ENCODE data around the gene ALDH1B1. TPM values are rescaled to one million over a fixed set of nuclear protein-coding genes. Genes with fewer than 3 reads are reported as not detected.
A peak's percentile ranks its signal among the peaks of the same experiment; 100 is the strongest.

The ALDH1B1 gene
- total RNA-seq, 4 donors from 2014 or later, result 1.6 to 23.7 (median 7.7) TPM

GRCh38 chr9:38428062-38428461, 35.6 kb downstream of the ALDH1B1 start:
- Histone ChIP-seq H3K4me3 (no peak overlapping the region), H3K27me3 (peaks cover 0 to 49% (median 2%) of the 10 kb centered on the region in 4 donors), H3K9me3 (no peaks in the 10 kb centered on the region), H3K4me1 (peaks cover 0 to 16% (median 0%) of the 10 kb centered on the region in 3 donors), H3K36me3 (no peaks in the 10 kb centered on the region), H3K27ac (no peak overlapping the region)
- TF ChIP-seq POLR2A (IDR thresholded peaks at IDR 0.05) (no peak), CTCF (IDR thresholded peaks at IDR 0.05) (no peak)
- DNase-seq, result no peak
- intact Hi-C loops (cut with DNase I), result no loop called here
- WGBS, 2 donors, result 78 to 100% methylated on average over 1 of the region's 1 CpG

- no peak for DNase-seq
- no peak overlapping the region for H3K27ac ChIP-seq
- TF ChIP-seq POLR2A (IDR thresholded peaks at IDR 0.05) (no peak), CTCF (IDR thresholded peaks at IDR 0.05) (no peak)
- no peak overlapping the region for H3K4me3 ChIP-seq
- no peaks in the 10 kb centered on the region for H3K9me3 ChIP-seq
- H3K4me1 ChIP-seq, result no peaks in the 10 kb centered on the region
- no peaks in the 10 kb centered on the region for H3K36me3 ChIP-seq
- intact Hi-C loops (cut with DNase I), result no loop called here
- peaks cover 0 to 18% (median 0%) of the 10 kb centered on the region in 4 donors for H3K27me3 ChIP-seq
- WGBS, 2 donors, result 72 to 86% methylated on average over 2 to 4 of the region's 4 CpGs
Measured at GRCh38 chr9:38431116-38431515, 38.6 kb downstream of the ALDH1B1 start.

GRCh38 chr9:38432922-38433510, 40.5 kb downstream of the ALDH1B1 start:
- H3K27me3 ChIP-seq, result no peaks in the 10 kb centered on the region
- 23 to 30% methylated on average over 3 of the region's 3 CpGs for WGBS, 2 donors
- H3K27ac ChIP-seq, result no peak overlapping the region
- intact Hi-C loops (cut with DNase I), result no loop called here
- no peak for TF ChIP-seq POLR2A (IDR thresholded peaks at IDR 0.05)
- peak; percentile 24 to 70 (median 62) for TF ChIP-seq CTCF (IDR thresholded peaks at IDR 0.05)
- DNase-seq, result no peak
- no peak overlapping the region for H3K4me3 ChIP-seq
- no peaks in the 10 kb centered on the region for H3K9me3 ChIP-seq
- H3K36me3 ChIP-seq, result no peaks in the 10 kb centered on the region
- peaks cover 0 to 9% (median 0%) of the 10 kb centered on the region in 3 donors for H3K4me1 ChIP-seq

GRCh38 chr9:38434365-38434764, 41.9 kb downstream of the ALDH1B1 start:
- Histone ChIP-seq H3K36me3 (no peaks in the 10 kb centered on the region), H3K4me1 (peaks cover 0 to 9% (median 0%) of the 10 kb centered on the region in 3 donors), H3K9me3 (no peaks in the 10 kb centered on the region), H3K27me3 (peaks cover 0 to 5% (median 0%) of the 10 kb centered on the region in 4 donors), H3K27ac (no peak overlapping the region), H3K4me3 (no peak overlapping the region)
- intact Hi-C loops (cut with DNase I), result no loop called here
- no peak for DNase-seq
- WGBS, 2 donors, result 49 to 66% methylated on average over 3 of the region's 3 CpGs
- TF ChIP-seq CTCF (IDR thresholded peaks at IDR 0.05) (no peak), POLR2A (IDR thresholded peaks at IDR 0.05) (no peak)

- peaks cover 0 to 9% (median 0%) of the 10 kb centered on the region in 3 donors for H3K4me1 ChIP-seq
- 82 to 89% methylated on average over 3 of the region's 3 CpGs for WGBS, 2 donors
- H3K36me3 ChIP-seq, result no peaks in the 10 kb centered on the region
- no peak overlapping the region for H3K4me3 ChIP-seq
- H3K27me3 ChIP-seq, result peaks cover 0 to 8% (median 0%) of the 10 kb centered on the region in 4 donors
- DNase-seq, result no peak
- H3K27ac ChIP-seq, result no peak overlapping the region
- intact Hi-C loops (cut with DNase I), result no loop called here
- TF ChIP-seq POLR2A (IDR thresholded peaks at IDR 0.05) (no peak), CTCF (IDR thresholded peaks at IDR 0.05) (no peak)
- H3K9me3 ChIP-seq, result no peaks in the 10 kb centered on the region
Measured at GRCh38 chr9:38434853-38435252, 42.4 kb downstream of the ALDH1B1 start.
